H1 (cell line): ENCODE results near the gene TRIB2.

ENCODE experiments used
- SRF ChIP-seq: IDR thresholded peaks from 2 replicates; pipeline ENCODE4 v1.6.1; 2011; ENCODE audit warnings: mild to moderate bottlenecking, low read depth, low read length, moderate library complexity
- TF ChIP-seq, protein P1 (sequence below), 3 experiments: IDR thresholded peaks; 1 replicate in 2 of 3; 2 replicates in 1 of 3; pipeline versions ENCODE4 v1.5.1 to v1.6.1; 2011; ENCODE audit warnings: low read length in 3 of 3, mild to moderate bottlenecking in 3 of 3, inconsistent platforms in 2 of 3, low read depth in 1 of 3, moderate library complexity in 1 of 3; ENCODE audit not compliant: insufficient read depth in 1 of 3; ENCODE audit errors: control extremely low read depth in 1 of 3

GRCh38 chr2:12697617-12698016, 19.1 kb upstream of the TRIB2 start:
- TF ChIP-seq, protein P1, sequence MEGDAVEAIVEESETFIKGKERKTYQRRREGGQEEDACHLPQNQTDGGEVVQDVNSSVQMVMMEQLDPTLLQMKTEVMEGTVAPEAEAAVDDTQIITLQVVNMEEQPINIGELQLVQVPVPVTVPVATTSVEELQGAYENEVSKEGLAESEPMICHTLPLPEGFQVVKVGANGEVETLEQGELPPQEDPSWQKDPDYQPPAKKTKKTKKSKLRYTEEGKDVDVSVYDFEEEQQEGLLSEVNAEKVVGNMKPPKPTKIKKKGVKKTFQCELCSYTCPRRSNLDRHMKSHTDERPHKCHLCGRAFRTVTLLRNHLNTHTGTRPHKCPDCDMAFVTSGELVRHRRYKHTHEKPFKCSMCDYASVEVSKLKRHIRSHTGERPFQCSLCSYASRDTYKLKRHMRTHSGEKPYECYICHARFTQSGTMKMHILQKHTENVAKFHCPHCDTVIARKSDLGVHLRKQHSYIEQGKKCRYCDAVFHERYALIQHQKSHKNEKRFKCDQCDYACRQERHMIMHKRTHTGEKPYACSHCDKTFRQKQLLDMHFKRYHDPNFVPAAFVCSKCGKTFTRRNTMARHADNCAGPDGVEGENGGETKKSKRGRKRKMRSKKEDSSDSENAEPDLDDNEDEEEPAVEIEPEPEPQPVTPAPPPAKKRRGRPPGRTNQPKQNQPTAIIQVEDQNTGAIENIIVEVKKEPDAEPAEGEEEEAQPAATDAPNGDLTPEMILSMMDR (IDR thresholded peaks at IDR 0.05; ENCODE audit: control extremely low read depth in 1 of 3, insufficient read depth in 1 of 3, low read depth in 1 of 3, low read length in 3 of 3), result no peak
- no peak for TF ChIP-seq SRF
